HCT116 (cell line): Measurements from ENCODE around the gene SPOPL. TPM values are rescaled to one million over a fixed set of nuclear protein-coding genes. Genes with fewer than 3 reads are reported as not detected.

Source experiments
- ATAC-seq: fragments of 200-7000 bp; cut with Tn5 transposase; 2 replicates; pipeline ENCODE4 v1.9.1; 2020; ENCODE audit warnings: mild to moderate bottlenecking, moderate library complexity
- BruUV-seq: library from RNA; stranded (reverse); fragments of 400-500 nt; replicated peaks from 2 replicates; lab custom pipeline; 2021; lab: Mats Ljungman, UMichigan
- CTCF ChIA-PET: fragments of 300-600 bp; sonication (Branson Sonifier 250); formaldehyde crosslinking; loops from one replicate; lab custom pipeline; 2021; ENCODE audit warnings: antibody characterized with exemption; lab: Charles Lee
- POLR2A ChIA-PET: fragments of 300-600, 350-600 bp; sonication (Branson Sonifier 250); formaldehyde crosslinking; loops from one replicate; lab custom pipeline; 2021; ENCODE audit warnings: antibody characterized with exemption; lab: Charles Lee
- RAD21 ChIA-PET, 2 experiments: fragments of 300-600 bp; sonication (Branson Sonifier 250); formaldehyde crosslinking; loops; one replicate each; lab custom pipeline; 2023; ENCODE audit warnings: low total read pairs in 2 of 2; ENCODE audit not compliant: uncharacterized antibody in 2 of 2, unreplicated experiment in 2 of 2, low non-redundant PET in 1 of 2; lab: Charles Lee
- DNase-seq: peaks from one replicate; pipeline ENCODE4 v3.0.0-alpha.2; 2010; ENCODE audit warnings: low read depth, low spot score
- H2AFZ ChIP-seq: fragments of 200-600 bp; shearing (Covaris generic), sonication (generic); 2 replicates; pipeline ENCODE4 v1.6.1; 2017; ENCODE audit warnings: low read depth, mixed run types, mixed read lengths, antibody characterized with exemption, low read length; ENCODE audit not compliant: poor library complexity, severe bottlenecking
- H3K27ac ChIP-seq: 2 replicates; pipeline ENCODE4 v1.5.1; 2012; ENCODE audit warnings: low read depth, low read length
- H3K27me3 ChIP-seq: fragments of 200-600 bp; sonication (generic); 2 replicates; pipeline ENCODE4 v1.6.1; 2016; ENCODE audit warnings: mixed run types, low read length, mixed read lengths; ENCODE audit not compliant: insufficient read depth
- H3K36me3 ChIP-seq, 2 experiments: fragments of 200-500 bp in 1 of 2; fragments of 200-600 bp in 1 of 2; sonication (Bioruptor generic) in 1 of 2; sonication (generic) in 1 of 2; 2 replicates each; pipeline versions ENCODE4 v1.5.1 to v1.6.1; 2014 to 2016; ENCODE audit warnings: low read length in 2 of 2, inconsistent platforms in 1 of 2, mixed read lengths in 1 of 2, mixed run types in 1 of 2; ENCODE audit not compliant: insufficient read depth in 2 of 2, control insufficient read depth in 1 of 2
- H3K4me1 ChIP-seq, 2 experiments: fragments of 200-600 bp in 1 of 2; sonication (generic) in 1 of 2; 2 replicates each; pipeline versions ENCODE4 v1.5.1 to v1.6.1; 2012 to 2017; ENCODE audit warnings: low read length in 2 of 2, inconsistent platforms in 1 of 2, mild to moderate bottlenecking in 1 of 2, mixed read lengths in 1 of 2, mixed run types in 1 of 2, moderate library complexity in 1 of 2; ENCODE audit not compliant: insufficient read depth in 2 of 2, control insufficient read depth in 1 of 2
- H3K4me2 ChIP-seq: fragments of 200-600 bp; sonication (generic); 2 replicates; pipeline ENCODE4 v1.6.1; 2017; ENCODE audit warnings: mixed run types, low read length, mixed read lengths
- H3K4me3 ChIP-seq, 2 experiments: fragments of 200-600 bp in 1 of 2; sonication (generic) in 1 of 2; replicated peaks in 1 of 2; 2 replicates each; pipeline ENCODE4 v1.5.1; 2011 to 2016; ENCODE audit warnings: low read length in 2 of 2, control low read depth in 1 of 2, low read depth in 1 of 2, mild to moderate bottlenecking in 1 of 2, mixed read lengths in 1 of 2, mixed run types in 1 of 2
- H3K79me2 ChIP-seq: fragments of 200-600 bp; sonication (generic); 2 replicates; pipeline ENCODE4 v1.6.1; 2017; ENCODE audit warnings: mild to moderate bottlenecking, mixed run types, low read length, moderate library complexity, mixed read lengths; ENCODE audit not compliant: insufficient read depth
- H3K9ac ChIP-seq: fragments of 200-600 bp; sonication (generic); 2 replicates; pipeline ENCODE4 v1.6.1; 2016; ENCODE audit warnings: low read length, mixed read lengths
- H3K9me2 ChIP-seq: fragments of 200-600 bp; sonication (generic), shearing (Covaris generic); 2 replicates; pipeline ENCODE4 v1.6.1; 2017; ENCODE audit warnings: mixed run types, mild to moderate bottlenecking, moderate library complexity; ENCODE audit not compliant: insufficient read depth
- H3K9me3 ChIP-seq, 2 experiments: fragments of 200-500 bp in 1 of 2; fragments of 200-600 bp in 1 of 2; sonication (Bioruptor generic) in 1 of 2; sonication (generic) in 1 of 2; 2 replicates each; pipeline ENCODE4 v1.6.1; 2014 to 2017; ENCODE audit warnings: low read length in 2 of 2, mixed read lengths in 2 of 2, inconsistent platforms in 1 of 2, low read depth in 1 of 2, mild to moderate bottlenecking in 1 of 2, mixed run types in 1 of 2, moderate library complexity in 1 of 2; ENCODE audit not compliant: control insufficient read depth in 1 of 2, insufficient read depth in 1 of 2
- H4K20me1 ChIP-seq: fragments of 200-600 bp; sonication (generic), shearing (Covaris generic); 2 replicates; pipeline ENCODE4 v1.6.1; 2017; ENCODE audit warnings: mixed run types, mild to moderate bottlenecking, moderate library complexity; ENCODE audit not compliant: insufficient read depth
- CBX3 ChIP-seq: IDR thresholded peaks from 2 replicates; pipeline ENCODE4 v1.6.1; 2012; ENCODE audit warnings: low read depth
- CEBPB ChIP-seq: IDR thresholded peaks from 2 replicates; pipeline ENCODE4 v1.6.1; 2012; ENCODE audit warnings: low read depth
- EGR1 ChIP-seq: IDR thresholded peaks from 2 replicates; pipeline ENCODE4 v1.6.1; 2012; ENCODE audit warnings: low read depth
- ELF1 ChIP-seq: IDR thresholded peaks from 2 replicates; pipeline ENCODE4 v1.6.1; 2012; ENCODE audit warnings: low read depth, borderline replicate concordance
- EZH2 ChIP-seq: fragments of 200-600 bp; sonication (generic); IDR thresholded peaks from 2 replicates; pipeline ENCODE4 v1.6.1; 2017; ENCODE audit warnings: antibody characterized with exemption, mixed run types
- EZH2phosphoT487 ChIP-seq: fragments of 200-600 bp; IDR thresholded peaks from 2 replicates; pipeline ENCODE4 v1.6.1; 2018; ENCODE audit warnings: antibody characterized with exemption, borderline replicate concordance
- JUND ChIP-seq: IDR thresholded peaks from 2 replicates; pipeline ENCODE4 v1.6.1; 2012
- POLR2A ChIP-seq: IDR thresholded peaks from 2 replicates; pipeline ENCODE4 v1.7.0; 2011; ENCODE audit warnings: borderline replicate concordance; ENCODE audit not compliant: insufficient read depth, insufficient read length; ENCODE audit errors: extremely low read depth
- POLR2AphosphoS5 ChIP-seq: IDR thresholded peaks from 2 replicates; pipeline ENCODE4 v1.6.1; 2011; ENCODE audit warnings: mild to moderate bottlenecking, low read depth, low read length, moderate library complexity
- RAD21 ChIP-seq: IDR thresholded peaks from 2 replicates; pipeline ENCODE4 v1.6.1; 2012; ENCODE audit warnings: low read depth, mild to moderate bottlenecking
- SIN3A ChIP-seq: IDR thresholded peaks from 2 replicates; pipeline ENCODE4 v1.6.1; 2012; ENCODE audit warnings: low read depth
- SP1 ChIP-seq: IDR thresholded peaks from 2 replicates; pipeline ENCODE4 v1.6.1; 2012; ENCODE audit warnings: low read depth
- SRF ChIP-seq: IDR thresholded peaks from 2 replicates; pipeline ENCODE4 v1.6.1; 2012; ENCODE audit warnings: low read depth
- TCF7L2 ChIP-seq: IDR thresholded peaks from 2 replicates; pipeline ENCODE4 v1.7.0; 2011; ENCODE audit warnings: borderline replicate concordance, inconsistent platforms; ENCODE audit not compliant: insufficient read depth, insufficient read length; ENCODE audit errors: extremely low read depth
- ZFX ChIP-seq: fragments of 450-650 bp; IDR thresholded peaks from 2 replicates; pipeline ENCODE4 v1.6.1; 2017
- ZNF274 ChIP-seq: fragments of 200-500 bp; sonication (Bioruptor generic); IDR thresholded peaks from 2 replicates; pipeline ENCODE4 v1.6.1; 2014; ENCODE audit warnings: mild to moderate bottlenecking, low read depth, low read length, inconsistent platforms
- intact Hi-C: fragments of 100-400 bp; cut with micrococcal nuclease; formaldehyde crosslinking; loops from 2 replicates; pipeline ENCODE4 v1.10.0; 2022
- total RNA-seq: library from RNA; stranded (reverse); gene quantifications from one replicate; pipeline ENCODE4 v1.2.1, GENCODE V29; 2021; ENCODE audit not compliant: unreplicated experiment
- TF ChIP-seq, protein P1 (sequence below): IDR thresholded peaks from 2 replicates; pipeline ENCODE4 v1.6.1; 2012
- TF ChIP-seq, protein P2 (sequence below): IDR thresholded peaks from 2 replicates; pipeline ENCODE4 v1.6.1; 2012; ENCODE audit warnings: low read depth
- TF ChIP-seq, protein P3 (sequence below): IDR thresholded peaks from 2 replicates; pipeline ENCODE4 v1.6.1; 2011; ENCODE audit warnings: mild to moderate bottlenecking, low read length, moderate library complexity; ENCODE audit not compliant: insufficient replicate concordance; ENCODE audit errors: extremely low read depth

Gene SPOPL
- total RNA-seq, 1 experiment from 2014 or later: 48.3 TPM

DNA sequence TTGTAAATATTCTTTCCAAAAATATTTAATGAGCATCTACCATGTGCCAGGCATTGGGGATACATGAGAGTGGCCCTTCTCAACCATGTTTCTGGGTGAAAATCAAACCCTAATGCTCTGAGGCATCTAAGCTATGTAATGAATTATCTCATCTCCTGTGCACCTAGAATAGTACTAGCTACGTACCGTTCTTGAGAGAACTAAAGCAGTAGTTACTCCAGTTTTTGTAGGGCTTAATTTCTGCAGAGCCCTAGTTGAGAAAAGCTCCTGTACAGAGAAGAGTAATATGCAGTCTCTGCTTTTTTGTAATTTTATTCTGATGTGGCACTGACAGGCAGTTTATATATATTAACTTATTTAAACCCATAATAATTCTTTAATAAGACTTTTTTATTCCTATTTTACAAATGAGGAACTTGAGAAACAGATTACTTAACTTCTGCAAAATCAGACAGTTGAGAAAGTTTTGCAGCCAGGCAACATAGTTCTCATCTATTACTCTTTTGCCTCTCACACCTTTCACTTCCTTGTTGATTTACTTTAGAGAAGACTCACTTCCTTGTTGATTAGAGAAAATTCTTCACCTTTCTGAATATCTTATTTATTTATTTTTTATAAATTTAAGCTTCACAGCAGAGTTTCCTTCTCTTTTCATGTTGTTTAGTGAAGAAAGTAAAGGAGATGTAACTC is 3.1 kb downstream of the SPOPL start:
- Histone ChIP-seq H2AFZ (no peak overlapping the region), H3K9me3 (no peaks in the 10 kb centered on the region), H3K4me1 (peaks cover 13 to 32% of the 10 kb centered on the region in 2 experiments; a peak in 3 of 4 replicates), H3K36me3 (no peaks in the 10 kb centered on the region), H3K4me2 (peak overlapping the region; percentile 73; the same call in 1 of the 2 replicates), H3K27me3 (no peaks in the 10 kb centered on the region), H3K9me2 (no peaks in the 10 kb centered on the region), H3K9ac (no peak overlapping the region), H3K27ac (no peak overlapping the region), H4K20me1 (no peaks in the 10 kb centered on the region; the same call in 1 of the 2 replicates), H3K79me2 (peaks cover 83% of the 10 kb centered on the region), H3K4me3 (no peak overlapping the region)
- intact Hi-C loops: loop anchor here (5.0 kb wide), 1 partner anchor 82 kb away; no protein-coding TSS in a partner anchor
- ChIA-PET POLR2A (no interaction called here), RAD21 (no interaction called here), CTCF (no interaction called here)
- no TSS peak for BruUV-seq
- no peak for ATAC-seq
- no peak for TF ChIP-seq SP1
- TF ChIP-seq, protein P1, sequence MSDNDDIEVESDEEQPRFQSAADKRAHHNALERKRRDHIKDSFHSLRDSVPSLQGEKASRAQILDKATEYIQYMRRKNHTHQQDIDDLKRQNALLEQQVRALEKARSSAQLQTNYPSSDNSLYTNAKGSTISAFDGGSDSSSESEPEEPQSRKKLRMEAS: no peak
- no peak for TF ChIP-seq CEBPB
- TF ChIP-seq ZFX: no peak
- TF ChIP-seq, protein P2, sequence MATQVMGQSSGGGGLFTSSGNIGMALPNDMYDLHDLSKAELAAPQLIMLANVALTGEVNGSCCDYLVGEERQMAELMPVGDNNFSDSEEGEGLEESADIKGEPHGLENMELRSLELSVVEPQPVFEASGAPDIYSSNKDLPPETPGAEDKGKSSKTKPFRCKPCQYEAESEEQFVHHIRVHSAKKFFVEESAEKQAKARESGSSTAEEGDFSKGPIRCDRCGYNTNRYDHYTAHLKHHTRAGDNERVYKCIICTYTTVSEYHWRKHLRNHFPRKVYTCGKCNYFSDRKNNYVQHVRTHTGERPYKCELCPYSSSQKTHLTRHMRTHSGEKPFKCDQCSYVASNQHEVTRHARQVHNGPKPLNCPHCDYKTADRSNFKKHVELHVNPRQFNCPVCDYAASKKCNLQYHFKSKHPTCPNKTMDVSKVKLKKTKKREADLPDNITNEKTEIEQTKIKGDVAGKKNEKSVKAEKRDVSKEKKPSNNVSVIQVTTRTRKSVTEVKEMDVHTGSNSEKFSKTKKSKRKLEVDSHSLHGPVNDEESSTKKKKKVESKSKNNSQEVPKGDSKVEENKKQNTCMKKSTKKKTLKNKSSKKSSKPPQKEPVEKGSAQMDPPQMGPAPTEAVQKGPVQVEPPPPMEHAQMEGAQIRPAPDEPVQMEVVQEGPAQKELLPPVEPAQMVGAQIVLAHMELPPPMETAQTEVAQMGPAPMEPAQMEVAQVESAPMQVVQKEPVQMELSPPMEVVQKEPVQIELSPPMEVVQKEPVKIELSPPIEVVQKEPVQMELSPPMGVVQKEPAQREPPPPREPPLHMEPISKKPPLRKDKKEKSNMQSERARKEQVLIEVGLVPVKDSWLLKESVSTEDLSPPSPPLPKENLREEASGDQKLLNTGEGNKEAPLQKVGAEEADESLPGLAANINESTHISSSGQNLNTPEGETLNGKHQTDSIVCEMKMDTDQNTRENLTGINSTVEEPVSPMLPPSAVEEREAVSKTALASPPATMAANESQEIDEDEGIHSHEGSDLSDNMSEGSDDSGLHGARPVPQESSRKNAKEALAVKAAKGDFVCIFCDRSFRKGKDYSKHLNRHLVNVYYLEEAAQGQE: no peak
- TF ChIP-seq TCF7L2: no peak
- no peak for TF ChIP-seq EZH2phosphoT487
- TF ChIP-seq POLR2A: no peak
- no peak for TF ChIP-seq ELF1
- no peak for TF ChIP-seq SRF
- TF ChIP-seq RAD21: no peak
- no peak for TF ChIP-seq CBX3
- no peak for TF ChIP-seq SIN3A
- TF ChIP-seq EZH2: no peak
- no peak for TF ChIP-seq JUND
- TF ChIP-seq POLR2AphosphoS5: no peak
- TF ChIP-seq, protein P3, sequence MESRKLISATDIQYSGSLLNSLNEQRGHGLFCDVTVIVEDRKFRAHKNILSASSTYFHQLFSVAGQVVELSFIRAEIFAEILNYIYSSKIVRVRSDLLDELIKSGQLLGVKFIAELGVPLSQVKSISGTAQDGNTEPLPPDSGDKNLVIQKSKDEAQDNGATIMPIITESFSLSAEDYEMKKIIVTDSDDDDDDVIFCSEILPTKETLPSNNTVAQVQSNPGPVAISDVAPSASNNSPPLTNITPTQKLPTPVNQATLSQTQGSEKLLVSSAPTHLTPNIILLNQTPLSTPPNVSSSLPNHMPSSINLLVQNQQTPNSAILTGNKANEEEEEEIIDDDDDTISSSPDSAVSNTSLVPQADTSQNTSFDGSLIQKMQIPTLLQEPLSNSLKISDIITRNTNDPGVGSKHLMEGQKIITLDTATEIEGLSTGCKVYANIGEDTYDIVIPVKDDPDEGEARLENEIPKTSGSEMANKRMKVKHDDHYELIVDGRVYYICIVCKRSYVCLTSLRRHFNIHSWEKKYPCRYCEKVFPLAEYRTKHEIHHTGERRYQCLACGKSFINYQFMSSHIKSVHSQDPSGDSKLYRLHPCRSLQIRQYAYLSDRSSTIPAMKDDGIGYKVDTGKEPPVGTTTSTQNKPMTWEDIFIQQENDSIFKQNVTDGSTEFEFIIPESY: no peak
- no peak for TF ChIP-seq ZNF274
- TF ChIP-seq EGR1: no peak
- DNase-seq: no peak
